ENCODE measurements around the gene CFAP20. TPM values are rescaled to one million over a fixed set of nuclear protein-coding genes. Genes with fewer than 3 reads are reported as not detected.

CFAP20 gene
- total RNA-seq, 4 donors from 2014 or later = 23.7 to 88.8 (median 59.2) TPM

DNA sequence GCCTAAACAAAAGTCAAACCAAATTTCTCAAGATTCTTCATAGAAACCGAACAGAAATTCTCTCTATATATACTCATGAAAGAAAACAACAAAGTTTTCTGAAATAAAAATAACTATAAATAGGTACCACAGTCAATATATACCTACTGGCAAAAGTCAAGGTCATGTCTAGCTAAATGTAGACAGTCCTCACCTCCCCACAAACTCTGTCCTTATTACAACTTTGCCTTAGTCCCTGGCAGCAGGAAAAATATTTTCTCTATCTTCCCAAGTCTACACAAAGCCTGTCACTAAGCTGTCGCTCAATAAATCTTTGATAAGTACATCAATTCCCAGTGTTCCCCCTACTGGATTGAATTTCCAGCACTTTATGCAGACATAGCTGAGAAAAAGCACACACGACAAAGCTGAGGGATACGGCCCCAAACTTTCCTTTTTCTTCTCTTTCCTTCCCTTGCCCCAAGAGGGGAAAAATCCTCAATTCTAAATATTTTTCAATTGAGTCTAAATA lies 2.7 kb downstream of the CFAP20 start:
- intact Hi-C loops (cut with DNase I; ENCODE audit: low total_unique reads) = loop anchor here (5.0 kb wide), 1 partner anchor 104 kb away; no protein-coding TSS in a partner anchor
- Histone ChIP-seq H3K4me1 (peaks cover 12 to 14% of the 10 kb centered on the region in 2 donors), H3K27ac (peak overlapping the region; percentile 83 to 87), H3K27me3 (no peaks in the 10 kb centered on the region), H3K36me3 (no peaks in the 10 kb centered on the region), H3K4me3 (peak overlapping the region in 1 of 2 donors; percentile 13), H3K9me3 (no peaks in the 10 kb centered on the region)
- no peak for DNase-seq
- TF ChIP-seq POLR2A (IDR thresholded peaks at IDR 0.05) = no peak
- TF ChIP-seq, protein P1, sequence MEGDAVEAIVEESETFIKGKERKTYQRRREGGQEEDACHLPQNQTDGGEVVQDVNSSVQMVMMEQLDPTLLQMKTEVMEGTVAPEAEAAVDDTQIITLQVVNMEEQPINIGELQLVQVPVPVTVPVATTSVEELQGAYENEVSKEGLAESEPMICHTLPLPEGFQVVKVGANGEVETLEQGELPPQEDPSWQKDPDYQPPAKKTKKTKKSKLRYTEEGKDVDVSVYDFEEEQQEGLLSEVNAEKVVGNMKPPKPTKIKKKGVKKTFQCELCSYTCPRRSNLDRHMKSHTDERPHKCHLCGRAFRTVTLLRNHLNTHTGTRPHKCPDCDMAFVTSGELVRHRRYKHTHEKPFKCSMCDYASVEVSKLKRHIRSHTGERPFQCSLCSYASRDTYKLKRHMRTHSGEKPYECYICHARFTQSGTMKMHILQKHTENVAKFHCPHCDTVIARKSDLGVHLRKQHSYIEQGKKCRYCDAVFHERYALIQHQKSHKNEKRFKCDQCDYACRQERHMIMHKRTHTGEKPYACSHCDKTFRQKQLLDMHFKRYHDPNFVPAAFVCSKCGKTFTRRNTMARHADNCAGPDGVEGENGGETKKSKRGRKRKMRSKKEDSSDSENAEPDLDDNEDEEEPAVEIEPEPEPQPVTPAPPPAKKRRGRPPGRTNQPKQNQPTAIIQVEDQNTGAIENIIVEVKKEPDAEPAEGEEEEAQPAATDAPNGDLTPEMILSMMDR (IDR thresholded peaks at IDR 0.05) = no peak

DNA sequence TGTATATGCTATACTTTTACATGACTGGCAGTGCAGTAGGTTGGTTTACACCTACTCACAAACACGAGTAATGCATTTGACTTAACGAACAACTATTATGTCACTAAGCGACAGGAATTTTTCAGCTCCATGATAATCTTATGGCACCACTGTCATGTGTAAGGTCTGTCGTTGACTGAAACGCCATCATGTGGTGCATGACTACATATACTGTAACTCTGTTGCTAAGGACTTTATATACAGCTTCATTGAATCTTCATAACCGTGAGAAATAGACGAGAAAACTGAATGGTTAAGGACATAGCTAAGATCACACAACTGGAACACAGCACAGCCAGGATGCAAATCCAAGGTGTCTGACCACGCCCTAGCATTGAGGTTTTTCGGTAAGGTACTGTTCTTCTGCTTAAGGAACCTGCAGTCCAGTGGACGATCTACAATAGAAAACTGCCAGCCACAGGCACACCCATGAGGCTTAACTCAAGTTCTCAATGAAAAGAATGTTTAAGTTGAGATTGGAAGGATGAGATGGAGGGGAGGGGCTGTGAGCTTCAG lies 3.3 kb downstream of the CFAP20 start:
- H3K27ac ChIP-seq = peak overlapping the region; percentile 83 to 87
- peaks cover 18 to 20% of the 10 kb centered on the region in 2 donors for H3K4me1 ChIP-seq
- intact Hi-C loops (cut with DNase I; ENCODE audit: low total_unique reads) = loop anchor here (5.0 kb wide), 1 partner anchor 104 kb away; no protein-coding TSS in a partner anchor

DNA sequence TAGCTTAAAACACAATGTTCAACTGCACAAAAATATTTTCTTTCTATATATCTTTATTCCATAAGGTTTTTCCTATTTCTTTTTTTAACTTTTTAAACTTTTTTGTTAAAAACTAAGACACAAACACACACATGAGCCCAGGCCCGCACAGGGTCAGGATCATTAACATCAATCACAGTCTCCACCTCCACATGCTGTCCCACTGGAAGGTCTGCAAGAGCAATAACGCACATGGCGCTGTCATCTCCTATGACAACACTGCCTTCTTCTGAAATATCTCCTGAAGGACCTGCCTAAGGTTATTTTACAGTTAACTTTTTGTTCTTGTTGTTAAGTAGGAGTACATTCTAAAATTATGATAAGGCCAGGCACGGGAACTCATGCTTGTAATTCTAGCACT lies 4.1 kb downstream of the CFAP20 start:
- no peak overlapping the region for H3K27ac ChIP-seq
- intact Hi-C loops (cut with DNase I; ENCODE audit: low total_unique reads) = loop anchor here (5.0 kb wide), 1 partner anchor 103 kb away; no protein-coding TSS in a partner anchor
- H3K4me3 ChIP-seq = no peak overlapping the region

More for the DNA sequence above, 3.3 kb downstream of the CFAP20 start:
- TF ChIP-seq, protein P1 (IDR thresholded peaks at IDR 0.05) = no peak
- TF ChIP-seq POLR2A (IDR thresholded peaks at IDR 0.05) = no peak
- no peaks in the 10 kb centered on the region for H3K9me3 ChIP-seq
- no peaks in the 10 kb centered on the region for H3K36me3 ChIP-seq
- H3K4me3 ChIP-seq = no peak overlapping the region
- H3K27me3 ChIP-seq = no peaks in the 10 kb centered on the region
- no peak for DNase-seq

DNA sequence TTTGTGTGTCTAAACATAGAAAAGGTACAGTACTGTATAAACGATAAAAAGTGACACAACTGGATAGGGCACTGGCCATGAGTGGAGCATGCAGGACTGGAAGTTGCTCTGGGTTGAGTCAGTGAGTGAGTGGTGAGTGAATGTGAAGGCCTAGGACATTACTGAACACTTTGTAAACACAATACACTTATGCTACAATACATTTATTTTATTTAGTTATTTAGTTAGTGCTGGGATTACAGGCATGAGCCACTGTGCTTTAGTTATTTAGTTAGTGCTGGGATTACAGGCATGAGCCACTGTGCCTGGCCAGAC lies 4.6 kb downstream of the CFAP20 start:
- Histone ChIP-seq H3K4me1 (peaks cover 25 to 27% of the 10 kb centered on the region in 2 donors), H3K9me3 (no peaks in the 10 kb centered on the region), H3K36me3 (no peaks in the 10 kb centered on the region), H3K27ac (no peak overlapping the region), H3K27me3 (no peaks in the 10 kb centered on the region), H3K4me3 (no peak overlapping the region)
- no peak for DNase-seq
- intact Hi-C loops (cut with DNase I; ENCODE audit: low total_unique reads) = no loop called here
- TF ChIP-seq, protein P1 (IDR thresholded peaks at IDR 0.05) = no peak
- no peak for TF ChIP-seq POLR2A (IDR thresholded peaks at IDR 0.05)

More for the DNA sequence above, 4.1 kb downstream of the CFAP20 start:
- Histone ChIP-seq H3K9me3 (no peaks in the 10 kb centered on the region), H3K4me1 (peaks cover 24 to 25% of the 10 kb centered on the region in 2 donors), H3K36me3 (no peaks in the 10 kb centered on the region), H3K27me3 (no peaks in the 10 kb centered on the region)
- no peak for DNase-seq
- TF ChIP-seq POLR2A (IDR thresholded peaks at IDR 0.05) = no peak
- TF ChIP-seq, protein P1 (IDR thresholded peaks at IDR 0.05) = no peak

DNA sequence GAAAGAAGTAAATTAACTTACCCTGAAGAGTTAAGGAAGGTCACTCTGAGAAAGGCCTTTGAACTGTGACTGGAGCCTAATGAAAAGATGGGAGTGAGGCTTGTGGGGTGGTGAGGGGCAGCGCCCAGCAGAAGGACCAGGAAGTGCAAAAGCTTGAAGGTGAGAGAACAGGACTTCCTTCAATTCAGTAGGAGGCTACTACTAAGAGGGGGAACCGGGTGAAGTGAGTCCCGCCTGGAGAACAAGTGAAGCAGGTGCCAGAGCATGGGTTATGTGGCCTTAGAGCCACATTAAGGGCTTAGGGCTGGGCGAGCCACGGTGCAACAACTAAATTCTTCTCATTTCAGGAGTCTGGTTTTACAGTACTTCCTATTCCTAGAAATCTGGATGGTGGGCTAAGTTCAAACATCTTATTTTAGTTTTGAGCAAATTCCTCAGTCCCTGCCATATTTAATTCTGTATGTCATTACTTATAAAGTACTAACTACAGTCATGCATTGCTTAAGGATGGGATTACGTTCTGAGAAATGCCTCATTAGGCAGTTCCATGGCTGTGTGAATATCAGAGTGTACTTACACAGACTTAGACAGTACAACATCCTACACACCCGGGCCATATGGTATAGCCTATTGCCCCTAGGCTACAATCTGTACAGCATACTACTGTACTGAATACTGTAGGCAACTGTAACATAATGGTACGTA lies 5.1 kb downstream of the CFAP20 start:
- no peaks in the 10 kb centered on the region for H3K36me3 ChIP-seq
- TF ChIP-seq, protein P1 (IDR thresholded peaks at IDR 0.05) = no peak
- no peak for TF ChIP-seq POLR2A (IDR thresholded peaks at IDR 0.05)
- intact Hi-C loops (cut with DNase I; ENCODE audit: low total_unique reads) = no loop called here
- H3K27ac ChIP-seq = no peak overlapping the region
- DNase-seq = no peak
- no peak overlapping the region for H3K4me3 ChIP-seq
- H3K27me3 ChIP-seq = no peaks in the 10 kb centered on the region
- no peaks in the 10 kb centered on the region for H3K9me3 ChIP-seq
- H3K4me1 ChIP-seq = peaks cover 25 to 27% of the 10 kb centered on the region in 2 donors
